ENCODE results near the gene LPP. TPM values are rescaled to one million over a fixed set of nuclear protein-coding genes. Genes with fewer than 3 reads are reported as not detected.

Gene LPP
- polyA plus RNA-seq, 1 donor (not counting 4 experiments of a cell fraction or from before 2014, with no cell fraction given): 16.0 TPM

DNA sequence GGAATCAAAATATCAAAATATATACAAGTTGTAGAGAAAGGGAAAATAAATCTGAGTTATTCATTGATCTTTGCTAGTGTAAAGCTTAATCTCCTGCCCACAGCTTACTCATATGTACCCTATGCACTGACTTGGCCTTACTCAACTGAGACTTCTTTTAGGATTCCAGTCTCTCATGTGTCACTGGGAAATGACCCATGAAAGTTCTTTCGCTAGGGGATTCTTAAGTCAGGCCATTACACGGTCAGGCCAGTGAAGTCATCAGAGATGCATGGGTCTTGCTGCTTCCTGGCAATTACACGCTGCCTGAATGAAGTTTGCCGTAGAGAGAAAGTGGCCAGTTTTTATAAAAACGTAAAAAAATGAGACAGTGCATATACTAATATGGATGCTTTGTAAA is 20.7 kb upstream of the LPP start:
- Histone ChIP-seq H3K27me3 (ENCODE audit: control insufficient read depth, extremely low read depth, insufficient read depth, low read length) (no peaks in the 10 kb centered on the region), H4K20me1 (ENCODE audit: control insufficient read depth, extremely low read depth, insufficient read depth, low read length) (no peaks in the 10 kb centered on the region), H3K27ac (ENCODE audit: control insufficient read depth, insufficient read depth, low read length) (no peak overlapping the region), H3K4me2 (ENCODE audit: control insufficient read depth, extremely low read depth, insufficient read depth, low read depth, low read length) (no peak overlapping the region), H3K4me3 (ENCODE audit: control insufficient read depth in 2 of 3, extremely low read depth in 1 of 3, insufficient read depth in 2 of 3, low read depth in 1 of 3, low read length in 3 of 3) (no peak overlapping the region), H3K9ac (ENCODE audit: control insufficient read depth, extremely low read depth, insufficient read depth, low read length) (no peak overlapping the region), H3K9me1 (ENCODE audit: control insufficient read depth, extremely low read depth, insufficient read depth, low read length) (no peaks in the 10 kb centered on the region), H3K4me1 (ENCODE audit: control insufficient read depth, extremely low read depth, insufficient read depth, low read length) (no peaks in the 10 kb centered on the region), H3K79me2 (ENCODE audit: control insufficient read depth, insufficient read depth, low read length) (no peaks in the 10 kb centered on the region), H3K9me3 (ENCODE audit: control insufficient read depth, low read depth, low read length) (no peaks in the 10 kb centered on the region), H3K36me3 (ENCODE audit: control insufficient read depth in 2 of 2, extremely low read depth in 1 of 2, insufficient read depth in 2 of 2, low read length in 2 of 2) (no peaks in the 10 kb centered on the region), H2AFZ (ENCODE audit: control insufficient read depth, low read length) (no peak overlapping the region)
- FAIRE-seq (no peak), DNase-seq (ENCODE audit: low read depth, low spot score) (no peak)
- dilution Hi-C loops (cut with MboI; ENCODE audit: extremely low pct_ligation_motif_present, low sequenced_read_pairs): no loop called here
- TF ChIP-seq, protein P1, sequence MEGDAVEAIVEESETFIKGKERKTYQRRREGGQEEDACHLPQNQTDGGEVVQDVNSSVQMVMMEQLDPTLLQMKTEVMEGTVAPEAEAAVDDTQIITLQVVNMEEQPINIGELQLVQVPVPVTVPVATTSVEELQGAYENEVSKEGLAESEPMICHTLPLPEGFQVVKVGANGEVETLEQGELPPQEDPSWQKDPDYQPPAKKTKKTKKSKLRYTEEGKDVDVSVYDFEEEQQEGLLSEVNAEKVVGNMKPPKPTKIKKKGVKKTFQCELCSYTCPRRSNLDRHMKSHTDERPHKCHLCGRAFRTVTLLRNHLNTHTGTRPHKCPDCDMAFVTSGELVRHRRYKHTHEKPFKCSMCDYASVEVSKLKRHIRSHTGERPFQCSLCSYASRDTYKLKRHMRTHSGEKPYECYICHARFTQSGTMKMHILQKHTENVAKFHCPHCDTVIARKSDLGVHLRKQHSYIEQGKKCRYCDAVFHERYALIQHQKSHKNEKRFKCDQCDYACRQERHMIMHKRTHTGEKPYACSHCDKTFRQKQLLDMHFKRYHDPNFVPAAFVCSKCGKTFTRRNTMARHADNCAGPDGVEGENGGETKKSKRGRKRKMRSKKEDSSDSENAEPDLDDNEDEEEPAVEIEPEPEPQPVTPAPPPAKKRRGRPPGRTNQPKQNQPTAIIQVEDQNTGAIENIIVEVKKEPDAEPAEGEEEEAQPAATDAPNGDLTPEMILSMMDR (optimal IDR thresholded peaks at IDR 0.05 in 1 of 3, IDR thresholded peaks at IDR 0.05 in 1 of 3, conservative IDR thresholded peaks at IDR 0.05 in 1 of 3; ENCODE audit: extremely low read depth in 1 of 3, insufficient read depth in 2 of 3, low read length in 3 of 3): no peak
- no peak for TF ChIP-seq EZH2 (IDR thresholded peaks at IDR 0.05; ENCODE audit: low read length)

DNA sequence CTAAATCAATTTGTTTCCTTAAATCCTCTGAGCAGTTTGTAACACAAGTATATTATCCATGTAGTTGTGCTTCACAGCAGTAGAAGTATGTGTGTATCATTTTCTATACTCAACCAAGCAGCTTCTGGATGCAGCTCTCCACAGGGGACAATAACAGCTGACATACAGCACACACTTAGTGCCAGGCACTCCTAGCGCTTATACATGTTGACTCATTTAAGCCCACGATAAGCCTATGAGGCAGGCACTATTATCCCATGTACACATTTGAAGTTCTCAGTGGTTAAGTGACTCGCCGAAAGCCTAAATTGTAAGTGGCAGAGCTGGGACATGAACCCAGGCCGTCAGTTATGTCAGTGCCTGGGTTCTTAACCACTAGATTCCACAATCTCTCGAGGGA is 20.3 kb upstream of the LPP start:
- dilution Hi-C loops (cut with MboI; ENCODE audit: extremely low pct_ligation_motif_present, low sequenced_read_pairs): no loop called here
- H3K36me3 ChIP-seq (ENCODE audit: control insufficient read depth in 2 of 2, extremely low read depth in 1 of 2, insufficient read depth in 2 of 2, low read length in 2 of 2): no peaks in the 10 kb centered on the region
- H3K4me1 ChIP-seq (ENCODE audit: control insufficient read depth, extremely low read depth, insufficient read depth, low read length): no peaks in the 10 kb centered on the region
- TF ChIP-seq EZH2 (IDR thresholded peaks at IDR 0.05; ENCODE audit: low read length): no peak
- TF ChIP-seq, protein P1 (optimal IDR thresholded peaks at IDR 0.05 in 1 of 3, IDR thresholded peaks at IDR 0.05 in 1 of 3, conservative IDR thresholded peaks at IDR 0.05 in 1 of 3; ENCODE audit: extremely low read depth in 1 of 3, insufficient read depth in 2 of 3, low read length in 3 of 3): no peak
- no peak overlapping the region for H3K4me2 ChIP-seq (ENCODE audit: control insufficient read depth, extremely low read depth, insufficient read depth, low read depth, low read length)
- H3K79me2 ChIP-seq (ENCODE audit: control insufficient read depth, insufficient read depth, low read length): no peaks in the 10 kb centered on the region
- no peak overlapping the region for H2AFZ ChIP-seq (ENCODE audit: control insufficient read depth, low read length)
- no peak for FAIRE-seq
- no peaks in the 10 kb centered on the region for H4K20me1 ChIP-seq (ENCODE audit: control insufficient read depth, extremely low read depth, insufficient read depth, low read length)
- no peaks in the 10 kb centered on the region for H3K27me3 ChIP-seq (ENCODE audit: control insufficient read depth, extremely low read depth, insufficient read depth, low read length)
- no peak overlapping the region for H3K27ac ChIP-seq (ENCODE audit: control insufficient read depth, insufficient read depth, low read length)
- H3K9me1 ChIP-seq (ENCODE audit: control insufficient read depth, extremely low read depth, insufficient read depth, low read length): no peaks in the 10 kb centered on the region
- no peak overlapping the region for H3K4me3 ChIP-seq (ENCODE audit: control insufficient read depth in 2 of 3, extremely low read depth in 1 of 3, insufficient read depth in 2 of 3, low read depth in 1 of 3, low read length in 3 of 3)
- no peaks in the 10 kb centered on the region for H3K9me3 ChIP-seq (ENCODE audit: control insufficient read depth, low read depth, low read length)
- no peak for DNase-seq (ENCODE audit: low read depth, low spot score)
- H3K9ac ChIP-seq (ENCODE audit: control insufficient read depth, extremely low read depth, insufficient read depth, low read length): no peak overlapping the region

All from keratinocyte (primary cell).